GM12874 (cell line): ENCODE data around the gene WWOX.

Experiments
- CTCF ChIP-seq: IDR thresholded peaks from 2 replicates; pipeline ENCODE4 v1.5.1; 2011; ENCODE audit warnings: low read depth, mild to moderate bottlenecking, control low read depth, low read length, moderate library complexity; ENCODE audit not compliant: insufficient read depth

WWOX gene

GRCh38 chr16:78509965-78510364, 410.5 kb downstream of the WWOX start:
- no peak for TF ChIP-seq CTCF

GRCh38 chr16:78510496-78510895, 411.0 kb downstream of the WWOX start:
- no peak for TF ChIP-seq CTCF

GRCh38 chr16:78513838-78514237, 414.4 kb downstream of the WWOX start:
- TF ChIP-seq CTCF, result no peak

- no peak for TF ChIP-seq CTCF
Observed at GRCh38 chr16:78515421-78515820, 416.0 kb downstream of the WWOX start.

GRCh38 chr16:78516006-78516736, 416.7 kb downstream of the WWOX start:
- no peak for TF ChIP-seq CTCF

GRCh38 chr16:78519896-78520295, 420.4 kb downstream of the WWOX start:
- no peak for TF ChIP-seq CTCF

- no peak for TF ChIP-seq CTCF
Observed at GRCh38 chr16:78520470-78520869, 421.0 kb downstream of the WWOX start.

- TF ChIP-seq CTCF, result no peak
Observed at GRCh38 chr16:78522327-78522726, 422.9 kb downstream of the WWOX start.
